GM18873 (cell line): Measurements from ENCODE around the gene ALOX12.

Experiments used
- ATAC-seq: cut with Tn5 transposase; IDR thresholded peaks from one replicate; pipeline ENCODE4 v1.9.1; 2021; ENCODE audit warnings: mild to moderate bottlenecking, moderate library complexity, moderate number of reproducible peaks; ENCODE audit not compliant: unreplicated experiment, low FRiP score

Gene ALOX12

DNA sequence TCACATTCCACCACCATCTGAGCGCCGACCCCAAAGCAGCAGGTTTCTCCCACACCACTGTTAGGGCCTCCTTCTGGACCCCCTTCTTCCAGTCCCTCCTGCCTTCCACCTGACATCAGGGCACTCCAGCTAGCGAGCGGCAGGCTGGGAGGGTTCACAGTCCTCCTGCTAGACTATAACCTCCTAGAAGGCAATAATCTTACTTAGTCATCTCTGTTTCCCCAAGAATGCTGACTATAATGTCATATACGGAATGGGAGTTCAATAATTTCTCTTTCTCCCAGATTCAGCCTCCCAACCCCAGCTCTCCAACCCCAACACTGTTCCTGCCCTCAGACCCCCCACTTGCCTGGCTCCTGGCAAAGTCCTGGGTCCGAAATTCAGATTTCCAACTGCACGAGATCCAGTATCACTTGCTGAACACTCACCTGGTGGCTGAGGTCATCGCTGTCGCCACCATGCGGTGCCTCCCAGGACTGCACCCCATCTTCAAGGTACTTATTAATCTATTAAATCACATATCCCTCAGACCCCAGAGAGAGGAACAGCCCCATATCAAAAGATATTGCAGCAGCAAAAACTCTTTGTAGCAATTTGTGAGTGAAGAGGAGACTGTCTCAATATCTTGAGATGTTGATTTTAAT is 5.6 kb downstream of the ALOX12 start:
- no peak for ATAC-seq

DNA sequence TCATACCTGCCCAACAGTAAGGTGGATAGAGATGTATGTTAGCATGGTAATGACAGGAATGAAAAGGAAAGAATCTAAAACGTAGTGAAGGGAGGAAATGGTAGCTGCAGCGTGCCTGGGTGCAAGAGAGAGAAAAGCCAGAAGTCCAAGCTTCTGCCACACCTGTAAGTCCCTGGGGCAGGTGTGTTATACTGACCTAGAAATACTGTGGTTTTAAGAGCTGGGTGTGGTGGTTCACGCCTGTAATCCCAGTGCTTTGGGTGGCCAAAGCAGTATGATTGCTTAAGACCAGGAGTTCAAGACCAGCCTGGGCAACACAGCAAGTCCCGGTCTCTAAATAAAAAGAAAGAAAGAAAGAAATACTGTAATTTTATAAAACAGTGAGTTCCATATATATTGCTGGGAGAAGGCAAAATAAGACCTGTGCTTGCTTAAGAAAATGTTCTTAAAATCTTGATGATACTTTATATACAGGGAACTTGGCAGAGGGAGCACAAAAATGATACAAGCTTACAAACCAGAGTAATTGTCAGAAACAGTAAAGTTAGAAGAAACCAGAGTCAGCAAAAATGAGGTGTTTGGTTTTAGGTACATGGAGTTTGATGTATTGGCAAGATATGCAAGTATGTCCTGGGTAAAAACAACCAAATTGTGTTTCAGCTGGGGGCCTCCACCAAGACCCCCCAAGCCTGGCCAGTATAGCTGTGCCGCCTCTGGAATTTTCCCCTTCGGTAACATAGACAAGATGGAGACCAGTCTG is 6.6 kb downstream of the ALOX12 start:
- no peak for ATAC-seq

DNA sequence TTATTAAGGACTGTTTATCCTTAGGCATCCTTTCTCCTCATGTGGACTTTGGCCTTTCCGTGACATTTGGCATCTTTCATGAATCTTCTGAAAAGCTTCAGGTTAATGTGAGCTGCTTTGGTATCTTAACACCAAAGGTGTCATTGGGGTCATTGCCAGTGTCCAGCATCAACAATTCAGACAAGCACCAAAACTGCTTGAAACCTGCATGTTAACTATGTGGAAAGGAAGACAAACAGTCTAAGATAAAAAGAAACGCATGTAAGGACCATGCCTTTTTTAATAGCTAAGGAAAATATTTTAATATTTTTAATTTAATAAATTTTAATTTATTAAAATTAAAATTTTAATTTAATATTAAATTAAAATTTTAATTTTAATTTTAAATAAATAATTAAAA is 7.9 kb downstream of the ALOX12 start:
- ATAC-seq, result no peak

DNA sequence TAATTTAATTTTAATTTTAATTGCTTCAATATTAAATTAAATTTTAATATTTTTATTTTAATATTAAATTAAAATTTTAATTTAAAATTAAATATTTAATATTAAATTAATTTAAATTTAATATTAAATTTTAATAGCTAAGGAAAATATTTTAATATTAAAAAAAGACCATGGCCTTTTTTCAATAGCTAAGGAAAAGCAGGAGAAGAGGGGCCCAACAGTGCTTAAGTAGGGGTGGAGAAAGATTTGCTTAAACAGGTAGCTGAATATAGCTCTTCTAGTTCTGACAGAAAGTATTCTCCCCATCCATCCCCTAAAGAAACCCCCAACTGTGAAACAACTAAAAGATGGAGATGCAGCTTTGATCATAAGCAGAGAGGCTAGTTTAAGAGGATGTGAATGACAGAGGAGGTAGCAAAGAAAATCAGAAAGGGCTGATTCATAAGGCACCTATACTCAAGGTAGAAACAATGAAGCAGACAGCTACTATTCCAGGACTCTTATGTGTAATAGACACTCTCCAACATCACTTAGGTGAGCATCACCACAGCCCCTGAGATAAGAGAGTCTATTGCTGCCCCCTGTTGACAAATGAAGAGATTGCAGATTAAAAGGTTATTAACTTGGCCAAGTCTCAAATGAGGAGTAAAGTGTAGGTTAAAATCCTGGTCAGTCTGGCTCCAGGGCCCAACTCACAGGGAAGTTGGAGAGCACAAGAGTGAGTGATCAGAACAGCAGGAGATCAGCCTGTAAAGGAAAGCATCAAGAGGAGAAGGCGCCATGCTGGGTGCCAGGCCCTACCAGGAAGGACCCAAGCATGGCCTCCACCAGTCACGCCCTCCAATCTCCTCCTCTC is 8.8 kb downstream of the ALOX12 start:
- peak; percentile 44 for ATAC-seq

DNA sequence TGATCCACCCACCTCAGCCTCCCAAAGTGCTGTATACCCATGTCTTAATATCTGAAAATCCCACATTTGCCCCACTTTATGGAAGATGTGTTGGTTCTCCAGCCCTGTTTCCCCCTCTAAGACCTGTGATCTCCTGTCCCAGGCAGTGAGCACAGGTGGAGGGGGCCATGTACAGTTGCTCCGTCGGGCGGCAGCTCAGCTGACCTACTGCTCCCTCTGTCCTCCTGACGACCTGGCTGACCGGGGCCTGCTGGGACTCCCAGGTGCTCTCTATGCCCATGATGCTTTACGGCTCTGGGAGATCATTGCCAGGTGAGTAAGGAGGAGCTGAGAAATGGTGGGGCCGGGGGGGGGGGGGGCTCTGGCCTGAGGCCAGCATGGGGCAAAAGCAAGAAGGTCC is 9.9 kb downstream of the ALOX12 start:
- no peak for ATAC-seq

DNA sequence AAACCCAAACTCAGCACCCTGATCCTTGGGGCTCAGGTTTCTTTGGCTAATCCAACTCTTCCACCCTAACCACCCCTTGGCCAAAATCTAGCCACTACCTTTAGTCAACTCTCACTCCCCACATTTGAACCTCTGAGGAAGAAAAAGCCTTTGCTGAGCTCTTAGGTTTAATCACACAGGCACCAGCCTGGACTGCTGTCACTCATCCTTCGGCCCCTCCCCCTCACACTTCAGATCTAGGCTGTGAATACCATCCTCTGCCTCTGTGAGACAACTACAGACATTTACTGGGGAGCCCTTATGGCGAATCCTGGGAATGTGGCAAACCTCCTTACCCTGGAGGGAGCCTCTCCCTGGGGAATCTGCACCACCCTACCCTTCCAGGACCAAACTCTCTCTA is 11.3 kb downstream of the ALOX12 start:
- no peak for ATAC-seq

DNA sequence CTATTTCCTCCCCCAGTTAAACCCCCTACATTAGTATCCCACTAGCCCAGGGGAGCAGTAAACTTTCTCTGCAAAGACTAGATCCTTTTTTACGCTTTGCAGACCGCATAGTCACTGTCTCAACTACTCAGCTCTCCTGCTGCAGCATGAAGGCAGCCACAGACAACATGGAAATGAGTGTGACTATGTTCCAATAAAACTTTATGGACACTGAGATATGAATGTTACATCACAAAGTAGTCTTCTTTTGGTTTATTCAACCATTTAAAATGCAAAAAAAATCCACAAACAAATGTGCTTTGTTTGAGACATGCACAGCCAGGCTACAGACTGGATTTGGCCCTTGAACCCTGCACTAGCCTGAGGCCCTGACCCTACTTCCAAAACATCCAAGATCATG is 14.7 kb downstream of the ALOX12 start:
- no peak for ATAC-seq

DNA sequence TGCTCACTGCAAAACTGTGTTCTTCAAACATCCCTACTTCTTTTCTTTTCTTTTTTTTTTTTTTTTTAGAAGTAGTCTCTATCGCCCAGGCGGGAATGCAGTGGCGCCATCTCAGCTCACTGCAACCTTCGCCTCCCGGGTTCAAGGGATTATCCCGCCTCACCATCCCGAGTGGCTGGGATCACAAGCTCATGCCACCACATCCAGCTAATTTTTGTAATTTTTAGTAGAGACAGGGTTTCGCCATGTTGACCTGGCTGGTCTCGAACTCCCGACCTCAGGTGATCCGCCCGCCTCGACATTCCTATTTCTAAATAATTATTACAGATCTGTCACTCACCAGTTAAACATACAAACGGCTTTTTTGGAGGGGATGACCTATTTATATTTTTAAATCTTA is 15.6 kb downstream of the ALOX12 start:
- ATAC-seq, result no peak

DNA sequence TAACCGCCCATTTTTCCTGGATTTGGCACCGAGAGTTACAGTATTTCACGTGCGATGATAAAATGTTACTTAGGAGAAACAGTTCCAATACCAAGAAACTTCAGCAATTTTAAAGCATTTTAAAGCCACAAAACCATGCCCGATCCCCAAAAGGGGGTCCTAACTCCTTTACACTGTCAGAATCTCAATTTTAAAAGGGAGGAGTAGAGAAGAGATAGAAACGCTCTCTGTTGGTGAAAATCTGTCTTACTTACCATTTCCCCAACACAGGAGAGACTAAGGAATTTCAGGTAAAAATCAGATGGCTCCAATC is 16.0 kb downstream of the ALOX12 start:
- ATAC-seq, result no peak

DNA sequence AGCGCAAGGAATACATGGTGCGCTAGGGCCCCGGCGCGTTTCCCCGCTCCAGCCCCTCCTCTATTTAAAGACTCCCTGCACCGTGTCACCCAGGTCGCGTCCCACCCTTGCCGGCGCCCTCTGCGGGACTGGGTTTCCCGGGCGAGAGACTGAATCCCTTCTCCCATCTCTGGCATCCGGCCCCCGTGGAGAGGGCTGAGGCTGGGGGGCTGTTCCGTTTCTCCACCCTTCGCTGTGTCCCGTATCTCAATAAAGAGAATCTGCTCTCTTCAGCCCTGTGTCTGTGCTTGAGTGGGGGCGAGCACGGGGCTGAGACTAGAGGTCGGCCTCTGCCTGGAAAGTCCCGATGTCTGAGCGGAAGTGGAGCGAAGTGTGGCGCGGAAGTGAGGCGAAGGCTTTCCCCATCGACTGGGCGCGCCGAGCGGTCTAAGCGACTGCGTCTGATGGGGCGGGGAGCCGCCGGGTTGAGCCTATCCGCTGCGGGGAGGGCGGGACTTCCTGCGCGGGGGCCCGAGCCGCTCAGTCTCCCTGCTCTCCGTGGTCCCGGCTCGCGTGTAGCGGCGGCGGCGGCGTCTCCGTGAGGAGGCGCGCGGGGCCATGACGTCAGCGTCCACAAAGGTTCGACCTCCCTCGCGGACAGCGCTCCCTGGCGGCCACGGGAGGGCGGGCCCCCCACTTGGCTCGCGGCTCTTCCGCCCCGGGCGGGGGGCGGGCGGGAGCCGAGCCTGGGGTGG is 18.6 kb downstream of the ALOX12 start:
- peak; percentile 57 for ATAC-seq

DNA sequence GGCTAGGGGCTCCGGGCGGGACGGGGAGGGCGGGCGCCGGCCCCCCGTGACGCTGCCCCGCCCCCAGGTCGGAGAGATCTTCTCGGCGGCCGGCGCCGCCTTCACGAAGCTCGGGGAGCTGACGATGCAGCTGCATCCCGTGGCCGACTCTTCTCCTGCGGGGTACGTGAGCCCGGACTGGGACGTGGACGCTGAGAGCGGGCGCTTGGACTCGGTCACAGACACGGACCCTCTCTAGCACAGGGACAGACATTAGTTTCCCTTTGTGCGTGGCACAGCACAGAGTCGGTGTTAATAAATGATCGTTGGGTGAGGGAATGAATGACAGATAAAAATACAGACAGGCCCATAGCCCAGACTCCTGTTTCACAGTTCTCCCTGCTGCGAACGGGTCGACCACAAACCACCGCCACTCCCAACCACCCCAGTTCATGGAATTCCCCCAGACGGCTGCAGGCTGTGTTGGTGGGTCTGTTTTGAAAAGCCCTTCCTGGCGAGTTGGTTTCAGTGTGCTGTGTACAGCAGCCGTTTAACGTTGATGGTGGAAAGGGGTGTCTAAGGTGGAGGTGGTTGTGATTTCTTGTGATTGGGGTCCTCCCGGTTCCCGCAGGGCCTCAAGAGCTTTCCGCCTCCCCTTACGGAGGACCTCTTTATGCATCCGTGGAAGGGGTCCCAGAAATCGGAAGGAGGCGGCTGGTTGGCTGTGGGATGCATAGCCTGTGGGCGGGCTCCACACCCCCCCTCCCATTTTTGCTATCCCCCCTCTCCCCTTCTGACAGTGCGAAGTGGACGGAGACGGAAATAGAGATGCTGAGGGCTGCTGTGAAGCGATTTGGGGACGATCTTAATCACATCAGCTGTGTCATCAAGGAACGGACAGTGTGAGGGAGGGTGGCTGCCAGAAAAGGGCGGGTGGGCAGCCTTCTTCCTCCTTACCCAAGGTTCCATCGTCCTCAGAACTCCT is 19.4 kb downstream of the ALOX12 start:
- peak; percentile 26 for ATAC-seq

DNA sequence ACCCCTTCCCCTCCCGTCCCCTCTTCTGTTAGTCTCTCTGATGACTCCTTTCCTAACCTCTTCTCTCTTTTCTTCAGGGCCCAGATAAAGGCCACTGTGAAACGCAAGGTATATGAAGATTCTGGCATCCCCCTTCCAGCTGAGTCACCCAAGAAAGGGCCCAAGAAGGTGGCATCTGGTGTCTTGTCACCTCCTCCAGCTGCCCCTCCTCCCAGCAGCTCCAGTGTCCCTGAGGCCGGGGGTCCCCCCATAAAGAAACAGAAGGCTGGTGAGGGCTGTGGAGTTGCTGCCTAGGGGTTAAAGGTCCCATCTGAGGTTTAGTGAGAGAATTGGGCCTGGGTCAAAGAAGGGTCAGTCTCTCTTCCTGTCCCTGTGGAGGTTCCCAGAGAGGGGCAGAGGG is 20.6 kb downstream of the ALOX12 start:
- ATAC-seq, result no peak

DNA sequence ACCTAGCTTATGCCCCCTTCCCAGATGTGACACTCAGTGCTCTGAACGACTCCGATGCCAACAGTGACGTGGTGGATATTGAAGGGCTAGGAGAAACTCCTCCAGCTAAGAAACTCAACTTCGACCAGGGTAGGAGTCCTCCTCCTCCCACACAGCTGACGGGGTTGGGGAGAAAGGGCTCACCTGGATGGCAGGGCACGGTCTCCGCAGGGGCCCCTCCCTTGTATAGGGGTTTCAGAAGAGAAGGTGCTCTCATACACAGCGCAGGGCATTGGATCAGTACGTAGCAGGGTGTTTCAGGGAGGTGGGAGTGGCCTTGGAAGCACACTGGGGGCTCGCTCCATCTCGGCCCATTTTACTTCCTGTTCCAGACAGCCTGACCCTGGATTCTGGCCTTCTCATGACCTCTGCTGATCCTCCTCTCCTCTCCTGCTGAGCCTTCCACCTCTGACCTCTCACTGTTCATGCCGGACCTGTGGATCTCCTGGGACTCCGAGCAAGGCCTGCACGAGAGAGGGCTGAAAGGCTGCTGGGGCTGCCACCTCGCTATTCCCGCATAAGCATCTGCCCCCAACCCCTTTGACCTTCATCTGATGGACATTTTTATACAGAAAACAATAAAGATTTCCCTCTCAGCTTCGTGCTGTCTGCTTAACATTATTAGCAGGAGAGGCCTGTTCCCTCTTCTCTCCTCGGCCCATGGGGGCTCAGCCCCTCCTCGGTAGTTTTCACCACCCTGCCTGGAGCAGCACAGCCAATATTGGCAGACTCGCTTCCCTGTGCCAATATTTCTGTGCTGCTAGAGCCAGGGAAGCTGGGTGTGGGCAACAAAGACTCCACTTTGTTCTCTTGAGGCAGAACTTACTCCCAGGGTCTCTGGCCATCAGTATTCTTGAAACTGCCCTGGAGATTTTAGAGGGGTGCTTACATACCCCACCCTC is 21.3 kb downstream of the ALOX12 start:
- no peak for ATAC-seq

DNA sequence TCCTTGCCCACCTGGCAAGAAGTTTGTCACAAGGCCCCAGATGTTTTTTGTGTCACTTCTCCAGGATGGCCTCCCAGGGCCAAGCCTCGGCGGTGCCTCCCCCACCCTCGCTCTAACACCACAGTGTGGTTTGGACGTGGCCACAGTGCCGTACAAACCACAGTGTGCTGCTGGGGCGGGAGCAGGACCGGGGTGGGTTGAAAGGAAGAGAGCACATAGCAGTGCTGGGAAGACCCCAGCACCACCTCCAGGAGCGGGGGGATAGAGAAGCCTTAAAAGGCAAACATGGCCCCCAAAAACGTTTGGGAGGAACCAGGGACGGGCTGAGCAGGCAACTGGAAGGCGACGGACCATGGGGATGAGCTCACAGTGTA is 22.0 kb downstream of the ALOX12 start:
- ATAC-seq, result no peak

DNA sequence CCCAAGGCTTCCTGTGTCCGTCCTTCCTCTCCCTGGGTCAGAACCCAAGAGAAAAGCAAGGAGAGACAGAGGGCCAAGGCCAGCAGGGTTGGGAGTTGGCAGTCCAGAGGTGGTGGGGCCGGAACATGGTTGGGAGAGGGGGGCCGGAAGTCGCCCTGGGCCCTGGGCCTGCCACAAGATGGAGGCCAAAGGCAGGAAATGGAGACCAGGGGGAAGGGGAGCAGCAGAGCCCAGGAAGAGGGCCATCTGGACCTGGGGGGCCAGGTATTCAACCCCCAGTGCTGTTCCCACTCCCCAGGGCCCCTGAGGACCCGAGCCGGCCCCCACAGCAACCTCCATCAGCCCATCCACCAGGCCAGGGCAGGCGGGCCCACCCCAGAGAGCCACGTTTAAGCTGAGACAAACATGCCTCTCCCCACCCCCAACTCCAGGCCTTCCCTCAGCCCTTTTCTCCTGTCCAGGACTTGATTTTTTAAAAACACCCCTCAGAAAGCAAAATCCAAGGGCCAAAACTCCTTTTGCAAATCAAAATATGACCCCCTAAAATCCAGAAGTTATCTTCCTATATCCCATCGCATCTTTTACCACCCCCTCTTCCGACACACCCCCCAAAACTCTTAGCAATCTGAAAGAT is 22.6 kb downstream of the ALOX12 start:
- no peak for ATAC-seq

DNA sequence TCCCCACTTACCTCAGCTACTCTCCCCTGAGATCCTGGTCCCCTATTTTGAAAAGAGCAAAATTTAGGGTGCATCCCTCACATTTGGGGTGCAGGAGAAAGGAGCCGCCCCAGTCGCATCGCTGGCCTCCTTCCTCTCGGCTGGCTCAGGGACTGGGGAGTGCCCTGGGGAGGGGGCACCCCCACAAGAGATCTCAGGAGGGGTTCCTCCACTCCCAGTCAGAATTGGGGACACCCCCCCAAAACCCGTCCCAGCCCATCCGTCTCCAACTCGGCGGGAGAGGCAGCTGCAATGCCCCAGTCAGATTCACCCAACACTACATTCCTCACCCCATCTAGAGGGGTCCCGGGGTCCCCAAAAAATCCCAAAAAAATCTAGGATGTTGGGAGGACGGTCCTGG is 23.5 kb downstream of the ALOX12 start:
- ATAC-seq, result no peak

DNA sequence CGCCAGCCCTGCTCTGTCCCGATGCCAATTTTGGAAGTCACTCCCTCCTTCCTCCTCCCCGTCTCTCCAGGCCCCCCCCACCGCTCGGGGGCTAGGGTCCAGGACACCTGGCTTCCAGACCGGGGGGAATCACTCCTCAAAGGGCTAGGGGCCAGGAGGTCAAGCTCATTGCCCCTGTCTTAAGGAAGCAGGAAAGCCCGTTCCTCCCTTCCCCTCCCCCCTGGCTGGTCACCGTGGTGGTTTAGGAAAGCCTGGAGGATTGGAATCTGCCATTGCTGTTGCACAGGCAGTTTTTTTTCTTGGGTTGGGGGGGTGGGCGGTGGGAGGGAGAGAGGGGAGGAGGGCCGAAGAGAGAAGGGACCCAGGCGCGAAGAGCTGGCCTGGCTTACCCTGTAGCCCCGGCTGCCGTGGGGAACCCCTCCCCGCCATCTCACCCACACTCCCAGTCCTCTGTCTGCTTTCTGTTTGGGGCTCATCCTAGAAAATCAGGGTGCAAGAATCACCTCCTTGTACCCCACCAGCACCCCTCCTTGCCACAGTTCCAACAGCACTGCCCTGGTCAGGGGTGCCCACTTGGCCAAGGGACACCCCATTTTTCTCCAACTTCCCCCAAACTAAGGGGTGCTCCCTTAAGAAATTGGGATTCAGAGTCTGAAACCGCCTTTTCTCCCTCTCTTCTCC is 24.1 kb downstream of the ALOX12 start:
- no peak for ATAC-seq
